ENCODE results near the gene SPTSSA.
"Not testable (repeated sequence)": the region's sequence is repeated elsewhere in the genome, so short reads cannot be mapped to it uniquely, and the experiment has no call there.

The SPTSSA gene

DNA sequence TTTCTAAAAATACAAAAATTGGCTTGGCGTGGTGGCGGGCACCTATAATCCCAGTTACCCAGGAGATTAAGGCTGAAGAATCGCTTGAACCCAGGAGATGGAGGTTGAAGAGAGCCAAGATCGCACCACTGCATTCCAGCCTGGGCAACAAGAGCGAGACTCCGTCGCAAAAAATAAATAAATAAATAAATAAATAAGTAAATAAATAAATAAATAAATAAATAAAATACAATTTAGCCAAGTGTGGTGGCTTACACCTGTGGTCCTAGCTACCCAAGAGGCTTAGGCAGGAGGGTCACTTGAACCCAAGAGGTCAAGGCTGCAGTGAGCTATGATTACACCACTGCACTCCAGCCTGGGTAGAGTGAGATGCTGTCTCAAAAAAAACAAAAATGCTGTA lies 26.5 kb upstream of the SPTSSA start:
- DNase-seq (ENCODE audit: extremely low spot score) = no peak
- ChIA-PET POLR2A (no interaction called here), CTCF (no interaction called here)
- TF ChIP-seq, protein P1, sequence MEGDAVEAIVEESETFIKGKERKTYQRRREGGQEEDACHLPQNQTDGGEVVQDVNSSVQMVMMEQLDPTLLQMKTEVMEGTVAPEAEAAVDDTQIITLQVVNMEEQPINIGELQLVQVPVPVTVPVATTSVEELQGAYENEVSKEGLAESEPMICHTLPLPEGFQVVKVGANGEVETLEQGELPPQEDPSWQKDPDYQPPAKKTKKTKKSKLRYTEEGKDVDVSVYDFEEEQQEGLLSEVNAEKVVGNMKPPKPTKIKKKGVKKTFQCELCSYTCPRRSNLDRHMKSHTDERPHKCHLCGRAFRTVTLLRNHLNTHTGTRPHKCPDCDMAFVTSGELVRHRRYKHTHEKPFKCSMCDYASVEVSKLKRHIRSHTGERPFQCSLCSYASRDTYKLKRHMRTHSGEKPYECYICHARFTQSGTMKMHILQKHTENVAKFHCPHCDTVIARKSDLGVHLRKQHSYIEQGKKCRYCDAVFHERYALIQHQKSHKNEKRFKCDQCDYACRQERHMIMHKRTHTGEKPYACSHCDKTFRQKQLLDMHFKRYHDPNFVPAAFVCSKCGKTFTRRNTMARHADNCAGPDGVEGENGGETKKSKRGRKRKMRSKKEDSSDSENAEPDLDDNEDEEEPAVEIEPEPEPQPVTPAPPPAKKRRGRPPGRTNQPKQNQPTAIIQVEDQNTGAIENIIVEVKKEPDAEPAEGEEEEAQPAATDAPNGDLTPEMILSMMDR (IDR thresholded peaks at IDR 0.05; ENCODE audit: control extremely low read depth, extremely low read depth, low read depth, missing control alignments) = no peak

DNA sequence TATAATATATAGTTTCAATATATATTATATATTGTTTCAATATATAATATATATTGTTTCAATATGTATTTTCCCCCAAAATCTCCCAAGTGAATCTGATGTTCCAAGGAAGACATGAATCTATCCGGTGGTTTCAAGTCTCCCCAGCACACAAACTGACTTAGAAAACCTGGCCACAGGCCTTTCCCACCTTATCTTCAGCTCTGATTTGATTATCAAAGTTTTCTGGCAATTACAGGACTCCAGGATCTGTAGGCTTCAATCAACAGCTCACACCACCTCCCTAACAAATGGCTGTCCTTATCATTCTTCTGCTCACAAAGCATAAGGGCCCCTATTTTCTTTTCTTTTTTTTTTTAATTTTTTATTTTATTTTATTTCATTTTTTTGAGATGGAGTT lies 22.7 kb upstream of the SPTSSA start:
- ChIA-PET POLR2A (no interaction called here), CTCF (no interaction called here)

GRCh38 chr14:34482463-34482862 lies 20.4 kb upstream of the SPTSSA start:
- no peak for DNase-seq (ENCODE audit: extremely low spot score)
- TF ChIP-seq, protein P1 (IDR thresholded peaks at IDR 0.05; ENCODE audit: control extremely low read depth, extremely low read depth, low read depth, missing control alignments) = no peak
- CTCF ChIA-PET = no interaction called here

More for the DNA sequence above, 22.7 kb upstream of the SPTSSA start:
- DNase-seq (ENCODE audit: extremely low spot score) = no peak
- TF ChIP-seq, protein P1 (IDR thresholded peaks at IDR 0.05; ENCODE audit: control extremely low read depth, extremely low read depth, low read depth, missing control alignments) = no peak

GRCh38 chr14:34479694-34480093 lies 17.7 kb upstream of the SPTSSA start:
- POLR2A ChIA-PET = no interaction called here
- no peak for DNase-seq (ENCODE audit: extremely low spot score)
- CTCF ChIA-PET = no interaction called here
- TF ChIP-seq, protein P1 (IDR thresholded peaks at IDR 0.05; ENCODE audit: control extremely low read depth, extremely low read depth, low read depth, missing control alignments) = no peak

More at GRCh38 chr14:34482463-34482862, 20.4 kb upstream of the SPTSSA start:
- POLR2A ChIA-PET = no interaction called here

- DNase-seq (ENCODE audit: extremely low spot score) = no peak
- ChIA-PET CTCF (interaction anchor here (0.9 kb wide), 1 partner anchor 12 kb away, joined by 3 read pairs; no protein-coding TSS in a partner anchor), POLR2A (no interaction called here)
- TF ChIP-seq, protein P1 (IDR thresholded peaks at IDR 0.05; ENCODE audit: control extremely low read depth, extremely low read depth, low read depth, missing control alignments) = no peak
Observed at GRCh38 chr14:34478261-34478660, 16.2 kb upstream of the SPTSSA start.

GRCh38 chr14:34476036-34476435 lies 14.0 kb upstream of the SPTSSA start:
- DNase-seq (ENCODE audit: extremely low spot score); CTCF ChIA-PET; POLR2A ChIA-PET: not testable (repeated sequence)

DNA sequence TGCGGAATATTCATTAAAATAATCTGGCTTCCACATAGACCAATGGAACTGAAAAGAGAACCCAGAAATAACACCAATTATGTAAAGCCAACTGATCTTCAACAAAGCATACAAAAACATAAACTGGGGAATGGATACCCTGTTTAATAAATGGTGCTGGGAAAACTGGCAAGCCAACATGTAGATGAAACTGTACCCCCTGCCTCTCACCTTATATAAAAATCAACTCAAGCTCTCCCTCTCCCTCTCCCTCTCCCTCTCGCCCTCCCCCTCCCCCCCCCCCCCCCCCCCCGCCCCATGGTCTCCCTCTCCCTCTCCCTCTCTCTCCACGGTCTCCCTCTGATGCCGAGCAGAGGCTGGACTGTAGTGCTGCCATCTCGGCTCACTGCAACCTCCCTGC lies 13.1 kb upstream of the SPTSSA start:
- ChIA-PET POLR2A (no interaction called here), CTCF (no interaction called here)
- no peak for DNase-seq (ENCODE audit: extremely low spot score)
- TF ChIP-seq, protein P1 (IDR thresholded peaks at IDR 0.05; ENCODE audit: control extremely low read depth, extremely low read depth, low read depth, missing control alignments) = no peak

All from GM10248 (cell line).